Left renal pelvis (tissue), 4 donors: ENCODE measurements around the gene TMEM186. TPM values are rescaled to one million over a fixed set of nuclear protein-coding genes. Genes with fewer than 3 reads are reported as not detected.
A peak's percentile ranks its signal among the peaks of the same experiment; 100 is the strongest.
"Not testable (repeated sequence)": the region's sequence is repeated elsewhere in the genome, so short reads cannot be mapped to it uniquely, and the experiment has no call there.

Experiments used
- DNase-seq, 4 donors: peaks; one replicate each; pipeline ENCODE4 v3.0.0-alpha.2; 2013; ENCODE audit warnings: low read depth in 4 of 4, low spot score in 3 of 4
- polyA plus RNA-seq, 4 donors: library from polyadenylated mRNA; unstranded; fragments of 120-200 nt; gene quantifications; one replicate each; pipeline ENCODE4 v1.2.1, GENCODE V29; 2013; ENCODE audit not compliant: insufficient read length in 4 of 4

Gene TMEM186
- polyA plus RNA-seq, 4 donors, result 10.9 to 18.5 (median 15.2) TPM

DNA sequence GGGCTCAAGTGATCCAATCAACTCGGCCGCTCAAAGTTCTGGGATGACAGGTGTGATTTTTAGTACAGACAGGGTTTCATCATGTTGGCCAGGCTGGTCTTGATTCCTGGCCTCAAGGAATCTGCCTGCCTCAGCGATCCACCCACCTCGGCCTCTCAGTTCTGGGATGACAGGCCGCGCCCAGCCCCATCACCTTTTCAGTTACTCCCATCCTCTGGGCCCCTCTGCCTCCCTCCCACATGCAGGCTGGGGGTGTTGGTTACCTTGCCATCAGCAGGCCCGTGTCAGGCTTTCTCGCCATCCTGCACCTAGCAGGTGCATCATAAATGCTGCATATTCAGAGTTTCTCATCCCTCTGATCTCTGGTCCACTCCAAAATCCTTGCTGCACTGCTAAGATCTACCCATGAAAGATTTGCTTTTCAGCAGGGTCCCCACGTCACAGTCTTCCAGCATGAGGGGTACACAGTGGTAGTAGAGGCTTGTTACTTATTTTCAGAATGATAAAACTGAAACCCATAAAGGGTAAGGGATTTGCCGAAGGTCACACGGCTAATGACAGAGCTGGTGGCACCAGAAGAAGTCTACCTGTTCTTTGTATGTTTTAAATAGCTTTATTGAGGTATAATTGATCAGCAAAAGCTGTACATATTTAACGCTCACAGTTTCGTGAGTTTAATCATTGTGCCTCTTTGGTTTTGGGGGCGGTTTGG is 16.8 kb upstream of the TMEM186 start:
- no peak for DNase-seq

- DNase-seq, result no peak
Measured at GRCh38 chr16:8812162-8812843, 14.9 kb upstream of the TMEM186 start.

DNA sequence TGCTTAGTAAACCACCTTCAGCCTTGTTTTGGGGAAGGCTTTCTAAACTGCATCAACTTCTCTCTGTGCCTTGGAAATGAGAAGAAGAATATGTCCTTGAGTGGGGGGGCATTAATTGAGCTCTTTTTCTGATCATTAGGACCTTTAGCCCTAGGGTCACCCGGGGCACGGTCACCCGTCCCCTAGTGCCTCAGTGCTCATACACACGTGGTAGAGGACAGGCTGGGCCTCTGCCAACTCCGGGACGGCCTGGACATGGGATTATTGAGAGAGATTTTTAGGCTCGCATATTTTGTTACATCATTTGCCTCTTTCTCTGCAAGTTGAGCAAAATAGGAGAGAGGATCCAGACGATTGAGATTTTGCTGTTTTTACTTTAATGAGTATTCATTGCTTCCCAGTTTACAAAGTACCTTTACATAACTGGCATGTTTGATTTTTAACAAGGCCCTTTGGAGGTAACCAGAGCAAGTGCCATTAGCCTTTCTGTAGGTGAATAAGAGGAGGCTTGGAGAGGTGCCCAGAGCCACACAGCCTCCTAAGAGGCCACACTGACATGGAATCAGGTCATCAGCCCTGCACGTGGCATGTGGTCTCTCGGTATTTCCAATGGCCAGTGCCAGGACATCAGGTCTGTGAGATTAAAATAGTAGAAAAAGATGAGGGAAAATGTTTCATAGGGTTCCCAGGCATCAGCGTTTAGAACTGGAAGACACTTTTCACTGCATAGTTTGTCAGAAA is 11.3 kb upstream of the TMEM186 start:
- no peak for DNase-seq

GRCh38 chr16:8808009-8808408 is 10.6 kb upstream of the TMEM186 start:
- no peak for DNase-seq

- no peak for DNase-seq
Measured at GRCh38 chr16:8807189-8807588, 9.8 kb upstream of the TMEM186 start.

DNA sequence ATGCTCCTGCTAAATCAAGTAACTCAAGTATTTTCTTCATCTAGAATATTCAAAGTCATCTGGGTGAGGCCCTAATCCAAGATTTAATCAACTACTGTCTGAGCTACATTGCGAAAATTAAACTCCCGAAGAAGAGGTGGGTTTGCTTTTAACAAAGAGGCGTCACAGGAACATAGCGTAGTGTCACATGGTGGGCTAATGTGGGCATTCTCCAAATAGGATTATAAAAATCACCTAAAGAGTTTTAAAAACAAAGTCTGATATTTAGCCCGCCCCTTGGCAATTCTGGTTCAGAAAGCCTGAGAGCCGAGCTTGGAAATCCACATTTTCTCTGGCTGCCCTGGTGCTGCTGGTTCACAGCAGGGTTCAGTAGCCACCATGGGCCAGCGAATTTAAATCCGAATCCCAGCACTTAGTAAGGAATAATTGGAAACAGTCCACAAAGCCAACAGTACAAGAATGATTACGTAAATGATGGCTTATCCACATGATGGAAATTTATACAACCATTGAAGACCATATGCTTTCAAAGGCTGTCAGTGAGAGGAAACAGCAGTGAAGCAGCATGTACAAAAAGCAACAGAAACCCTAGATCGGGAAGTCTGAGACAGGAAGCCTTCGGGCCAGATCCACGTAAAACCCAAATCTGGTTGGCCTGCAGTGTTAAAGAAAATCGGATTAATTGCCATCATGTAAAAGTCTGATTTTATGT is 9.0 kb upstream of the TMEM186 start:
- DNase-seq, result no peak

DNA sequence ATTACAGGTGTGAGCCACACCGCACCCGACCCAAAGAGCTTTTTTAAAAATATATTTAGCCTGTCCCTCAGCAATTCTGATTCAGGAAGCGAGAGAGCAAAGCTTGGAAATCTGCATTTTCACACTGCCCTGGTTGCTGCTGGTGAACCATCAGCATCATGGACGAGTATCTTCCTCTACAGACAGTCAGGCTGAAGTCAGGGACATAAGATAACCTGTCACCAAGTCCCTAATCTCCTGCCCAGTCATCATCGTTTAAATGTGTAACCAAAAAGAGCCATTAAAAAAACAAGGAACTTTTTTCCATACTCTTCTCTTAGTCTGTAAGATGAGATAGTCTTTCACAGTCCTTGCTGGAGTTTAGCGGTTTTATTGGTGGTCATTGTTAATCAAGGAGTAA is 6.9 kb upstream of the TMEM186 start:
- no peak for DNase-seq

GRCh38 chr16:8803733-8804132 is 6.3 kb upstream of the TMEM186 start:
- not testable (repeated sequence) for DNase-seq

DNA sequence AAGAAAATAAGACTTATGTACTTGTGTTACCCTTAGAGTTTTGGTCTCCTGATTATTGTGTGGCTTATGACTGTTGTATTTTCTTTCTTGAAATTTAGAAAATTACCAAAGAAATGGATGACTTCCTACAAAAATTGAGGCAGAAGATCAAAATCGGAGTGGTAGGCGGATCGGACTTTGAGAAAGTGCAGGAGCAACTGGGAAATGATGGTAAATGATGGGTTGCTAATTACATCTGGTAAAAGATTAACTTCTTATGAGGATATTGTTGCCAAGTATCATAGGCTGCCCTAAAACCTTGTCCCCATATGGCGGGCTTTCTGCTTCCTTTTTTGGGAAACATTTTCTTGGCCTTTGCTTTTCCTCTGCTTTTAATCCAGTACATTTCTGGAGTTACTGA is 4.3 kb upstream of the TMEM186 start:
- DNase-seq, result no peak

GRCh38 chr16:8798535-8799157 is 1.2 kb upstream of the TMEM186 start:
- no peak for DNase-seq

DNA sequence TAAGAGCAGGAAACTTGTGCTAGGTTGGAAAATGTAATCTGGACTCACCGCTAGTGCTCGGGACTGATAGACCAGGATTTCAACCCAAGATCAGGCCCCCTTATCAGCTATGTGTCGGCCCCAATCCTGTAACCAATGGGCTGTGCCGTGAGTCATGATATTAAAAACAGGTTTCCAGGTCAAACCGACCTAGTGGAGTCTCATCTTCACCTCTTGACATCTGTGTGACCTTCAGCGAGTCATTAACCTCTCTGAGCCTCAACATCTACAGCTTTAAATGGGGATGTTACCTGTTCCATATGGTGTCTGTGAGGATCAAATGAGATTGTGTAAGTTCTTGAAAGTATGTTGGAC is 712 bp upstream of the TMEM186 start:
- no peak for DNase-seq

GRCh38 chr16:8796469-8797363 is 723 bp downstream of the TMEM186 start:
- no peak for DNase-seq

GRCh38 chr16:8795818-8796217 is 1.6 kb downstream of the TMEM186 start:
- DNase-seq, result no peak

DNA sequence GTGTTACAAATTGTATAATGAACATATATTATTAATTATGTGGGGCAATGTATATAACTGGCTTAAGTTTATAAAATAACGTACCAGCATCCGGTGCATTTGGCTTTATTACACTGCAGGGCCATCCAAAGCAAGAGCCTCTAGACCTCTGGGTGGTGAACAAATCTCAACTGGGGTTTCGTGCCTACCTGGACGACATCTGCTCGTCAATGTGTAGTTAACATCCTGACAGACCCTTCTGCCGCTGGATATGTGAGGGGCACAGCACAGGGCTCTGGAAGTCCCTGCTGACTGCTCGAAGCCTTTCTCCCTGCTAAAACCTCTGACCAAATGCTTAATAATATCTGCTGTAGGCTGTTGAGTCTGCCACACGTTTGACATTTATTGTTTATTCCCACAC is 2.3 kb downstream of the TMEM186 start:
- no peak for DNase-seq

DNA sequence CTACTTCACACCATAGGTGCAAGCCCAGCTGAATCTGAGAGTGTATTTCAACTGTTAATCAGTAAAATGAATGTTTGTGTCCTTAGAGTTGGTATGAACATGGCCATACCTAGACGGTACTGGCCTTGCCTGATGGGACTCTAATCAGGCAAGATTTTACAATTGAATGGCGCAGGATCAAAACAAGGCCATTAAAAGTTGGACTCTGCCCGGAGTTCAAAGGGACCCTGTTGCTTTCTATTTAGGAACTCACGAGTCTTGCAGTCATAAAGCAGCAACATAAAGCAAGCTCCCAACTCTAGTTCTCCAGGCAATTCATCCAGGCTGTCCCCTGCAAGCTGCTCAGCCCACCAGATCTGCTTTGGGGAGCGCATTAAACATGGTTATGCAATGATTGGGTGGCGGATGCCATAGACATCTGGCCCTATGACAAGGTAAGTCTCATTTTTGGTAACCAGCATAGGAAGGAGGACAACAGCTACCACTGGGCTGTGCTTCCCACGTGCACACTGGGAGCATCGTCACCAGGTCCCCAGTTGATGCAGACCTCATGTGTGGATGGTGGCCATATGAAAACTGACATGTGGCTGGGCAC is 8.8 kb downstream of the TMEM186 start:
- peak in 2 of 4 donors; percentile 21 to 46 for DNase-seq

GRCh38 chr16:8786316-8786715 is 11.1 kb downstream of the TMEM186 start:
- not testable (repeated sequence) for DNase-seq

DNA sequence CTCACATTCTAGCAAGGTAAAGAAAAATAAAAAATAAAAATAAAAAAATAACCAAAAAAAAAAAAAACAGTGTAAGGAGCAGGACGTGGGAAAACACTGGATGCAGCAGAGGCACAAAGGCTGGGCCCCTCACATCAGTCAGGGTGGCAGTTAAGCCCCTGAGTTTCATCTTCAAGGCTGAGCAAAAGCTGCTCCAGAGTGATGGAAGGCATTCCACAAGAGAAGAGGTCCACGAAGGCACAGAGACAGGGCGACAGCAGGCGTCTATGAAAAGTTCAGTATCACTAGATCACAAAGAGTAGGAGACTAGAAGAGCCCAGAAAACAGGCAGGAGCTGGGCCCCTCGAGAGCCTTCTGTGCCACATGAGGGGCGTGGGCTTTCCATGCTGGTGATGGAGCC is 12.0 kb downstream of the TMEM186 start:
- DNase-seq, result no peak

- DNase-seq, result no peak
Measured at GRCh38 chr16:8782673-8783072, 14.8 kb downstream of the TMEM186 start.

- no peak for DNase-seq
Measured at GRCh38 chr16:8781797-8782196, 15.6 kb downstream of the TMEM186 start.
